A549 (cell line): Measurements from ENCODE around the gene PRKCZ. TPM values are rescaled to one million over a fixed set of nuclear protein-coding genes. Genes with fewer than 3 reads are reported as not detected.

Source experiments
- ATAC-seq, 2 experiments: fragments of 200-7000 bp in 1 of 2; fragments of >200 bp in 1 of 2; cut with Nextera tagmentation in 1 of 2; cut with Tn5 transposase in 1 of 2; 3 replicates each; pipeline versions ENCODE4 v1.8.0 to v1.9.1; 2018 to 2020; ENCODE audit warnings: mild to moderate bottlenecking in 1 of 2, moderate library complexity in 1 of 2
- CTCF ChIA-PET: fragments of 300-600 bp; sonication (Branson Sonifier 250); formaldehyde crosslinking; extraction: SDS; loops from one replicate; lab custom pipeline; 2021; ENCODE audit warnings: antibody characterized with exemption, inconsistent platforms; lab: Yijun Ruan, JAX
- POLR2A ChIA-PET: fragments of 350-600 bp; formaldehyde crosslinking; extraction: SDS; loops from one replicate; lab custom pipeline; 2021; ENCODE audit warnings: antibody characterized with exemption, inconsistent platforms; lab: Yijun Ruan, JAX
- DNase-seq, 2 experiments: peaks; one replicate each; pipeline versions ENCODE4 v3.0.0 to v3.0.0-alpha.2; 2011 to 2016; ENCODE audit warnings: low read depth in 1 of 2, low spot score in 1 of 2
- FAIRE-seq: peaks from 2 replicates; lab custom pipeline; 2011; peaks lifted over from hg19 to GRCh38; lab: Jason Lieb, UNC
- H3K27ac ChIP-seq, 2 experiments: fragments of >200 bp; sonication (Bioruptor Twin); formaldehyde crosslinking; 3 replicates each; pipeline ENCODE4 v1.5.1; 2016 to 2017
- H3K4me1 ChIP-seq: fragments of >200 bp; sonication (Bioruptor Twin); formaldehyde crosslinking; 3 replicates; pipeline ENCODE4 v1.6.1; 2016
- H3K4me2 ChIP-seq: fragments of >200 bp; sonication (Bioruptor Twin); formaldehyde crosslinking; 3 replicates; pipeline ENCODE4 v1.6.1; 2016
- H3K4me3 ChIP-seq: fragments of >200 bp; sonication (Bioruptor Twin); formaldehyde crosslinking; 3 replicates; pipeline ENCODE4 v1.5.1; 2016
- H3K9me3 ChIP-seq: fragments of >200 bp; sonication (Bioruptor Twin); formaldehyde crosslinking; 3 replicates; pipeline ENCODE4 v1.6.1; 2016
- CBX8 ChIP-seq: fragments of 200-600 bp; sonication (generic); IDR thresholded peaks from 2 replicates; pipeline ENCODE4 v1.6.1; 2016
- CHD2 ChIP-seq: fragments of 150-350 bp; IDR thresholded peaks from 2 replicates; pipeline ENCODE4 v1.6.1; 2014; ENCODE audit warnings: low read length; ENCODE audit not compliant: partially characterized antibody
- EHMT2 ChIP-seq: fragments of 200-600 bp; sonication (generic); IDR thresholded peaks from 2 replicates; pipeline ENCODE4 v1.6.1; 2016; ENCODE audit warnings: antibody characterized with exemption, low read depth, mild to moderate bottlenecking, moderate library complexity
- HOXA7 ChIP-seq: fragments of 250-450 bp; sonication (Bioruptor Pico); IDR thresholded peaks from 2 replicates; pipeline ENCODE4 v1.5.0; 2020; ENCODE audit warnings: mild to moderate bottlenecking, moderate library complexity
- HOXB5 ChIP-seq: fragments of 250-450 bp; sonication (Bioruptor Pico); IDR thresholded peaks from 2 replicates; pipeline ENCODE4 v1.5.0; 2020; ENCODE audit warnings: mild to moderate bottlenecking, moderate library complexity
- JUNB ChIP-seq: fragments of >200 bp; sonication (Bioruptor Twin); formaldehyde crosslinking; IDR thresholded peaks from 2 replicates; pipeline ENCODE4 v1.6.1; 2016
- MAFK ChIP-seq: fragments of 450-650 bp; IDR thresholded peaks from 2 replicates; pipeline ENCODE4 v1.6.1; 2014; ENCODE audit not compliant: partially characterized antibody
- MAZ ChIP-seq: fragments of 150-350 bp; IDR thresholded peaks from 2 replicates; pipeline ENCODE4 v1.6.1; 2014; ENCODE audit warnings: antibody characterized with exemption, low read depth, low read length, borderline replicate concordance
- NR3C1 ChIP-seq: fragments of >200 bp; sonication (Bioruptor Twin); formaldehyde crosslinking; IDR thresholded peaks from 3 replicates; pipeline ENCODE4 v1.6.1; 2017
- RAD21 ChIP-seq, 2 experiments: fragments of >200 bp in 1 of 2; sonication (Bioruptor Twin) in 1 of 2; formaldehyde crosslinking in 1 of 2; IDR thresholded peaks in 1 of 2; conservative IDR thresholded peaks in 1 of 2; 2 replicates in 1 of 2; 3 replicates in 1 of 2; pipeline ENCODE4 v1.6.1; 2012 to 2018; ENCODE audit warnings: inconsistent platforms in 1 of 2
- RARB ChIP-seq: fragments of 250-450 bp; sonication (Bioruptor Pico); IDR thresholded peaks from 2 replicates; pipeline ENCODE4 v1.8.0; 2021; ENCODE audit warnings: mild to moderate bottlenecking, moderate library complexity
- SREBF2 ChIP-seq: fragments of 450-650 bp; IDR thresholded peaks from 2 replicates; pipeline ENCODE4 v1.6.1; 2014; ENCODE audit warnings: mild to moderate bottlenecking, moderate library complexity
- ZFP36 ChIP-seq: fragments of 450-650 bp; IDR thresholded peaks from 2 replicates; pipeline ENCODE4 v1.6.1; 2014; ENCODE audit warnings: borderline replicate concordance; ENCODE audit not compliant: partially characterized antibody
- ZSCAN20 ChIP-seq: fragments of 250-450 bp; sonication (Bioruptor Pico); IDR thresholded peaks from 2 replicates; pipeline ENCODE4 v1.8.0; 2022; ENCODE audit warnings: mild to moderate bottlenecking, moderate library complexity
- whole genome bisulfite sequencing: methylation state at CpG from one replicate; pipeline ENCODE4 v1.1.6; 2017; ENCODE audit errors: missing lambda C conversion rate; 5-methylcytosine and 5-hydroxymethylcytosine counted together
- polyA plus RNA-seq, 4 experiments: library from polyadenylated mRNA; depleted of rRNA in 3 of 4; stranded (reverse); fragments of >200 nt; fragmentation: RNase III in 1 of 4; extraction: RNeasy Plus Mini Kit Qiagen cat#74134 plus additional on column Dnase treatment in 1 of 4; gene quantifications; 2 replicates in 3 of 4; 3 replicates in 1 of 4; pipeline ENCODE4 v1.2.3, GENCODE V29; 2011 to 2017
- TF ChIP-seq, protein P1 (sequence below): fragments of 200-600 bp; sonication (generic); IDR thresholded peaks from 2 replicates; pipeline ENCODE4 v1.6.1; 2016; ENCODE audit warnings: antibody characterized with exemption, mild to moderate bottlenecking, moderate library complexity
- TF ChIP-seq, protein P2 (sequence below): fragments of 150-350 bp; IDR thresholded peaks from 2 replicates; pipeline ENCODE4 v1.6.1; 2014; ENCODE audit warnings: low read depth, mild to moderate bottlenecking, low read length
- TF ChIP-seq, protein P3 (sequence below): IDR thresholded peaks from 2 replicates; pipeline ENCODE4 v1.6.1; 2012
- TF ChIP-seq, protein P4 (sequence below): fragments of >200 bp; sonication (Bioruptor Twin); formaldehyde crosslinking; IDR thresholded peaks from 2 replicates; pipeline ENCODE4 v1.6.1; 2016
- TF ChIP-seq, protein P5 (sequence below): IDR thresholded peaks from 2 replicates; pipeline ENCODE4 v1.6.1; 2012; ENCODE audit warnings: low read depth, borderline replicate concordance

The PRKCZ gene
- polyA plus RNA-seq, 2 of the 4 experiments (the other 2 are of a cell fraction) = 9.5 to 9.8 TPM

DNA sequence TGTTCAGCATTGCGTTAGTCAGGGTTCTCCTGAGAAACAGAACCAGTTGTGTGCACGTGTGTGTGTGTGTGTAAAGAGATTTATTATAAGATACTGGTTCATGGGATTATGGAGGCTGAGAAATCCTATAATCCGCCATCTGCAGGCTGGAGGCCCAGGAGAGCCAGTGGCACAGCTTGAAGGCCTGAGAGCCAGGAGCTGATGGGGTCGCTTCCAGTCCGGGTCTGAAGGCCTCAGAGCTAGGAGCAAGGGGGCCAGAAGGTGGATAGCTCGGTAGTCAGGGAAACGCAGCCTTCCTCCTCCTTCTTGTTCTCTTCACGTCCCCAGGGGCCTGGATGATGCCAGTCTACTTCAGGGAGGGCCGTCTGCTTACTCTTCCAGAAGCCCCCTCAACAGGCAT, 106.7 kb downstream of the PRKCZ start:
- no peak for FAIRE-seq
- Histone ChIP-seq H3K9me3 (no peaks in the 10 kb centered on the region), H3K4me2 (no peak overlapping the region)
- TF ChIP-seq MAFK = no peak
- TF ChIP-seq, protein P1, sequence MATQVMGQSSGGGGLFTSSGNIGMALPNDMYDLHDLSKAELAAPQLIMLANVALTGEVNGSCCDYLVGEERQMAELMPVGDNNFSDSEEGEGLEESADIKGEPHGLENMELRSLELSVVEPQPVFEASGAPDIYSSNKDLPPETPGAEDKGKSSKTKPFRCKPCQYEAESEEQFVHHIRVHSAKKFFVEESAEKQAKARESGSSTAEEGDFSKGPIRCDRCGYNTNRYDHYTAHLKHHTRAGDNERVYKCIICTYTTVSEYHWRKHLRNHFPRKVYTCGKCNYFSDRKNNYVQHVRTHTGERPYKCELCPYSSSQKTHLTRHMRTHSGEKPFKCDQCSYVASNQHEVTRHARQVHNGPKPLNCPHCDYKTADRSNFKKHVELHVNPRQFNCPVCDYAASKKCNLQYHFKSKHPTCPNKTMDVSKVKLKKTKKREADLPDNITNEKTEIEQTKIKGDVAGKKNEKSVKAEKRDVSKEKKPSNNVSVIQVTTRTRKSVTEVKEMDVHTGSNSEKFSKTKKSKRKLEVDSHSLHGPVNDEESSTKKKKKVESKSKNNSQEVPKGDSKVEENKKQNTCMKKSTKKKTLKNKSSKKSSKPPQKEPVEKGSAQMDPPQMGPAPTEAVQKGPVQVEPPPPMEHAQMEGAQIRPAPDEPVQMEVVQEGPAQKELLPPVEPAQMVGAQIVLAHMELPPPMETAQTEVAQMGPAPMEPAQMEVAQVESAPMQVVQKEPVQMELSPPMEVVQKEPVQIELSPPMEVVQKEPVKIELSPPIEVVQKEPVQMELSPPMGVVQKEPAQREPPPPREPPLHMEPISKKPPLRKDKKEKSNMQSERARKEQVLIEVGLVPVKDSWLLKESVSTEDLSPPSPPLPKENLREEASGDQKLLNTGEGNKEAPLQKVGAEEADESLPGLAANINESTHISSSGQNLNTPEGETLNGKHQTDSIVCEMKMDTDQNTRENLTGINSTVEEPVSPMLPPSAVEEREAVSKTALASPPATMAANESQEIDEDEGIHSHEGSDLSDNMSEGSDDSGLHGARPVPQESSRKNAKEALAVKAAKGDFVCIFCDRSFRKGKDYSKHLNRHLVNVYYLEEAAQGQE = no peak
- no peak for TF ChIP-seq HOXA7
- TF ChIP-seq RAD21 (conservative IDR thresholded peaks at IDR 0.05 in 1 of 2, IDR thresholded peaks at IDR 0.05 in 1 of 2) = no peak
- TF ChIP-seq SREBF2 = no peak
- TF ChIP-seq, protein P2, sequence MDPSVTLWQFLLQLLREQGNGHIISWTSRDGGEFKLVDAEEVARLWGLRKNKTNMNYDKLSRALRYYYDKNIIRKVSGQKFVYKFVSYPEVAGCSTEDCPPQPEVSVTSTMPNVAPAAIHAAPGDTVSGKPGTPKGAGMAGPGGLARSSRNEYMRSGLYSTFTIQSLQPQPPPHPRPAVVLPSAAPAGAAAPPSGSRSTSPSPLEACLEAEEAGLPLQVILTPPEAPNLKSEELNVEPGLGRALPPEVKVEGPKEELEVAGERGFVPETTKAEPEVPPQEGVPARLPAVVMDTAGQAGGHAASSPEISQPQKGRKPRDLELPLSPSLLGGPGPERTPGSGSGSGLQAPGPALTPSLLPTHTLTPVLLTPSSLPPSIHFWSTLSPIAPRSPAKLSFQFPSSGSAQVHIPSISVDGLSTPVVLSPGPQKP = no peak
- TF ChIP-seq, protein P3, sequence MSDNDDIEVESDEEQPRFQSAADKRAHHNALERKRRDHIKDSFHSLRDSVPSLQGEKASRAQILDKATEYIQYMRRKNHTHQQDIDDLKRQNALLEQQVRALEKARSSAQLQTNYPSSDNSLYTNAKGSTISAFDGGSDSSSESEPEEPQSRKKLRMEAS = no peak
- TF ChIP-seq MAZ = no peak
- no peak for TF ChIP-seq EHMT2
- TF ChIP-seq ZSCAN20 (CRISPR knock-in tag) = no peak
- TF ChIP-seq, protein P4, sequence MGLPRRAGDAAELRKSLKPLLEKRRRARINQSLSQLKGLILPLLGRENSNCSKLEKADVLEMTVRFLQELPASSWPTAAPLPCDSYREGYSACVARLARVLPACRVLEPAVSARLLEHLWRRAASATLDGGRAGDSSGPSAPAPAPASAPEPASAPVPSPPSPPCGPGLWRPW = no peak
- TF ChIP-seq, protein P5, sequence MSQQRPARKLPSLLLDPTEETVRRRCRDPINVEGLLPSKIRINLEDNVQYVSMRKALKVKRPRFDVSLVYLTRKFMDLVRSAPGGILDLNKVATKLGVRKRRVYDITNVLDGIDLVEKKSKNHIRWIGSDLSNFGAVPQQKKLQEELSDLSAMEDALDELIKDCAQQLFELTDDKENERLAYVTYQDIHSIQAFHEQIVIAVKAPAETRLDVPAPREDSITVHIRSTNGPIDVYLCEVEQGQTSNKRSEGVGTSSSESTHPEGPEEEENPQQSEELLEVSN = no peak
- no peak for TF ChIP-seq RARB (CRISPR knock-in tag)
- TF ChIP-seq NR3C1 = no peak
- TF ChIP-seq, all 56 proteins: peak for 0
- ATAC-seq = no peak
- ChIA-PET CTCF (interaction anchor here (0.7 to 1.8 kb wide), 6 partner anchors 13 to 698 kb away, joined by 3 to 5 read pairs (median 4); no protein-coding TSS in a partner anchor), POLR2A (no interaction called here)
- Histone ChIP-seq H3K27ac (no peak overlapping the region), H3K4me1 (no peaks in the 10 kb centered on the region), H3K4me3 (no peak overlapping the region)
- 79% methylated on average over 9 of the region's 9 CpGs for WGBS
- DNase-seq = no peak

DNA sequence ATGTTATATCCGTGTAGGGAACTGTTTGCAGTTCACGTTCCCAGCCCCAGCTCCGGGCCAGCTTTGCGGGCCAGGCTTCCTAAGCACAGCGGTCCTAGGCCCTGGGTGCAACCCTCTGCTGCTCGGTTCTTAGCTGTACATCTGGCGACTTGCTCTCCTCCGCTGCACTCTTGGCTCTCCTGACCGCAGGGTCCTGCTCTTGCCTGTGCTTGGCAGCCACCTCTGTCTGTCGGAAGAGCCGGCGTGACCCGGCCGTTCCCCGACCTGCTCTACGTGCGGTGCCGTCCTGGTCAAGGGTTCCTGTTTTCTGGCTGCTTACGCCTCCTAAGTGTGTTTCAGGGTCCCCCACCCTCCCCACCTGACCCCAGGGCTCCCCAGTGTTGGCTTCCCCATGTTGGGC, 107.6 kb downstream of the PRKCZ start:
- TF ChIP-seq ZFP36 = no peak
- no peak for TF ChIP-seq MAZ
- TF ChIP-seq CBX8 = no peak
- no peak for TF ChIP-seq EHMT2
- ChIA-PET CTCF (interaction anchor here (1.8 kb wide), 2 partner anchors 17 to 18 kb away, joined by 5 read pairs; no protein-coding TSS in a partner anchor), POLR2A (no interaction called here)
- Histone ChIP-seq H3K9me3 (no peaks in the 10 kb centered on the region), H3K27ac (no peak overlapping the region), H3K4me1 (no peaks in the 10 kb centered on the region), H3K4me2 (no peak overlapping the region), H3K4me3 (no peak overlapping the region)
- ATAC-seq = no peak
- no peak for DNase-seq
- no peak for FAIRE-seq
- 91% methylated on average over 19 of the region's 19 CpGs for WGBS

DNA sequence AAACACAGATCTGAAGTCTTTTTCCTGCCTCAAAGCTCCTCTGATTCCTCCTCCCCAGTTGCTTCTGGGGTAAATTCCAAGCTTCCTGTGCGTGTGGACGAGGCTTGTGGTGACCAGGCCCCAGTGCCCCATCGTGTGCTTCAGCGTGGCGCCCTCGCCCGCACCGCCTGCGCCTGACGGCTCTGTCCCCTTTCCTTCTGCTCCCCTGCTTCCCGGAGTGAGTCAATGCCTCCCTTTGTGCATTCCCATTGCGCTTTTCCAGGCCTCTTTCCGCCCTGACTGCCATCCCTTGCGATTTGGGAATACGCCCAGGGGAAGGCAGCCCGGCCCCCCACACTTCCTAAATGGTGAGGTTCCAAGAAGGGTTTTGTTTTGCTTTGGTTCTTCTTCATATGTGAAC, 108.1 kb downstream of the PRKCZ start:
- H3K4me2 ChIP-seq = no peak overlapping the region
- FAIRE-seq (no peak), DNase-seq (no peak), ATAC-seq (no peak)
- ChIA-PET CTCF (interaction anchor here (1.8 kb wide), 1 partner anchor 16 kb away, joined by 5 read pairs; no protein-coding TSS in a partner anchor), POLR2A (no interaction called here)
- TF ChIP-seq ZSCAN20 (CRISPR knock-in tag) (no peak), CHD2 (no peak), HOXB5 (no peak), JUNB (no peak)
- WGBS = 93% methylated on average over 16 of the region's 16 CpGs
- no peak overlapping the region for H3K27ac ChIP-seq
- H3K9me3 ChIP-seq = no peaks in the 10 kb centered on the region
- no peaks in the 10 kb centered on the region for H3K4me1 ChIP-seq
- no peak overlapping the region for H3K4me3 ChIP-seq
